ENCODE data around the gene SYPL2. TPM values are rescaled to one million over a fixed set of nuclear protein-coding genes. Genes with fewer than 3 reads are reported as not detected.

SYPL2 gene
- total RNA-seq, 8 experiments from 2014 or later = 0.11 to 2.2 (median 0.81) TPM

- H3K4me1 ChIP-seq (replicated peaks in 1 of 2) = peaks cover 8 to 9% of the 10 kb centered on the region in 2 donors
- ATAC-seq (replicated peaks in 6 of 8) = no peak
- no peak overlapping the region for H3K27ac ChIP-seq
- no peak overlapping the region for H3K4me3 ChIP-seq
- in situ Hi-C loops (cut with MboI; ENCODE audit: low pct_unique_long_range_greater_than_20kb in 2 of 9, low sequenced_read_pairs in 9 of 9, unreplicated experiment in 9 of 9) = no loop called here
- WGBS, 10 experiments = 20 to 100% (median 72%) methylated on average over 1 to 5 of the region's 5 CpGs; no CpG with 5 or more reads in 4 of the 10 experiments
Measured at GRCh38 chr1:109488201-109488600, 21.9 kb downstream of the SYPL2 start.

GRCh38 chr1:109488696-109489095 lies 22.4 kb downstream of the SYPL2 start:
- H3K4me3 ChIP-seq = no peak overlapping the region
- peaks cover 8 to 9% of the 10 kb centered on the region in 2 donors for H3K4me1 ChIP-seq (replicated peaks in 1 of 2)
- ATAC-seq (replicated peaks in 6 of 8) = no peak
- in situ Hi-C loops (cut with MboI; ENCODE audit: low pct_unique_long_range_greater_than_20kb in 2 of 9, low sequenced_read_pairs in 9 of 9, unreplicated experiment in 9 of 9) = no loop called here
- no peak overlapping the region for H3K27ac ChIP-seq
- WGBS, 10 experiments = 80 to 100% (median 91%) methylated on average over 1 to 11 of the region's 12 CpGs; no CpG with 5 or more reads in 5 of the 10 experiments

GRCh38 chr1:109490029-109490933 lies 23.9 kb downstream of the SYPL2 start:
- Histone ChIP-seq H3K27ac (no peak overlapping the region), H3K4me3 (no peak overlapping the region), H3K4me1 (replicated peaks in 1 of 2) (peaks cover 8 to 9% of the 10 kb centered on the region in 2 donors)
- in situ Hi-C loops (cut with MboI; ENCODE audit: low pct_unique_long_range_greater_than_20kb in 2 of 9, low sequenced_read_pairs in 9 of 9, unreplicated experiment in 9 of 9) = no loop called here
- peak in 5 of 8 experiments; percentile 16 to 38 (median 32) for ATAC-seq (replicated peaks in 6 of 8)
- WGBS, 10 experiments = 75 to 100% (median 100%) methylated on average over 1 to 8 of the region's 11 CpGs; no CpG with 5 or more reads in 5 of the 10 experiments

- Histone ChIP-seq H3K4me1 (replicated peaks in 1 of 2) (peaks cover 6 to 7% of the 10 kb centered on the region in 2 donors), H3K27ac (no peak overlapping the region), H3K4me3 (no peak overlapping the region)
- 40 to 100% (median 89%) methylated on average over 1 to 7 of the region's 11 CpGs; no CpG with 5 or more reads in 3 of the 10 experiments for WGBS, 10 experiments
- no peak for ATAC-seq (replicated peaks in 6 of 8)
- in situ Hi-C loops (cut with MboI; ENCODE audit: low pct_unique_long_range_greater_than_20kb in 2 of 9, low sequenced_read_pairs in 9 of 9, unreplicated experiment in 9 of 9) = no loop called here
Measured at GRCh38 chr1:109490934-109491302, 24.6 kb downstream of the SYPL2 start.

- WGBS, 10 experiments = 88 to 100% (median 97%) methylated on average over 2 to 8 of the region's 8 CpGs; no CpG with 5 or more reads in 4 of the 10 experiments
- Histone ChIP-seq H3K4me3 (no peak overlapping the region), H3K27ac (no peak overlapping the region), H3K4me1 (replicated peaks in 1 of 2) (peaks cover 6 to 7% of the 10 kb centered on the region in 2 donors)
- ATAC-seq (replicated peaks in 6 of 8) = no peak
- in situ Hi-C loops (cut with MboI; ENCODE audit: low pct_unique_long_range_greater_than_20kb in 2 of 9, low sequenced_read_pairs in 9 of 9, unreplicated experiment in 9 of 9) = no loop called here
Measured at GRCh38 chr1:109491372-109491771, 25.0 kb downstream of the SYPL2 start.

GRCh38 chr1:109492779-109493178 lies 26.4 kb downstream of the SYPL2 start:
- peaks cover 7 to 8% of the 10 kb centered on the region in 2 donors for H3K4me1 ChIP-seq (replicated peaks in 1 of 2)
- ATAC-seq (replicated peaks in 6 of 8) = no peak
- H3K27ac ChIP-seq = no peak overlapping the region
- WGBS, 10 experiments = 17 to 89% (median 57%) methylated on average over 1 to 4 of the region's 4 CpGs; no CpG with 5 or more reads in 4 of the 10 experiments
- no peak overlapping the region for H3K4me3 ChIP-seq
- in situ Hi-C loops (cut with MboI; ENCODE audit: low pct_unique_long_range_greater_than_20kb in 2 of 9, low sequenced_read_pairs in 9 of 9, unreplicated experiment in 9 of 9) = no loop called here

GRCh38 chr1:109493227-109493626 lies 26.9 kb downstream of the SYPL2 start:
- 47 to 83% (median 77%) methylated on average over 2 to 4 of the region's 4 CpGs; no CpG with 5 or more reads in 6 of the 10 experiments for WGBS, 10 experiments
- ATAC-seq (replicated peaks in 6 of 8) = peak in 1 of 8 experiments; percentile 9
- Histone ChIP-seq H3K4me1 (replicated peaks in 1 of 2) (peaks cover 11 to 13% of the 10 kb centered on the region in 2 donors), H3K4me3 (no peak overlapping the region), H3K27ac (no peak overlapping the region)
- in situ Hi-C loops (cut with MboI; ENCODE audit: low pct_unique_long_range_greater_than_20kb in 2 of 9, low sequenced_read_pairs in 9 of 9, unreplicated experiment in 9 of 9) = no loop called here

- Histone ChIP-seq H3K27ac (peak within 1 kb of the TSS; percentile 32 to 64), H3K4me3 (peak within 1 kb of the TSS; percentile 61 to 99 (median 86)), H3K4me1 (replicated peaks in 1 of 2) (peaks cover 11 to 17% of the 10 kb centered on the region in 2 donors)
- in situ Hi-C loops (cut with MboI; ENCODE audit: low pct_unique_long_range_greater_than_20kb in 2 of 9, low sequenced_read_pairs in 9 of 9, unreplicated experiment in 9 of 9) = no loop called here
- WGBS, 10 experiments = 0 to 1% (median 0%) methylated on average over 1 to 21 of the region's 44 CpGs; no CpG with 5 or more reads in 5 of the 10 experiments
- ATAC-seq (replicated peaks in 6 of 8) = peak; percentile 84 to 93 (median 90)
Measured at GRCh38 chr1:109493805-109494539, 27.6 kb downstream of the SYPL2 start, which contains the start of gene CYB561D1. TSS of gene CYB561D1 (plus strand) at chr1:109494094. CDS start at chr1:109494140, 46 bp downstream.

GRCh38 chr1:109495738-109496137 lies 29.4 kb downstream of the SYPL2 start:
- 80 to 100% (median 95%) methylated on average over 3 to 7 of the region's 7 CpGs; no CpG with 5 or more reads in 3 of the 10 experiments for WGBS, 10 experiments

GRCh38 chr1:109497449-109498160 lies 31.3 kb downstream of the SYPL2 start:
- in situ Hi-C loops (cut with MboI; ENCODE audit: low pct_unique_long_range_greater_than_20kb in 2 of 9, low sequenced_read_pairs in 9 of 9, unreplicated experiment in 9 of 9) = loop anchor here in 2 of 9 experiments (5.0 kb wide), 1 partner anchor 35 kb away; no protein-coding TSS in a partner anchor
- Histone ChIP-seq H3K4me1 (replicated peaks in 1 of 2) (peaks cover 11 to 27% of the 10 kb centered on the region in 2 donors), H3K27ac (no peak overlapping the region), H3K4me3 (no peak overlapping the region)
- no peak for ATAC-seq (replicated peaks in 6 of 8)
- 15 to 100% (median 58%) methylated on average over 1 to 8 of the region's 9 CpGs; no CpG with 5 or more reads in 3 of the 10 experiments for WGBS, 10 experiments

More at GRCh38 chr1:109495738-109496137, 29.4 kb downstream of the SYPL2 start:
- Histone ChIP-seq H3K27ac (no peak overlapping the region), H3K4me1 (replicated peaks in 1 of 2) (peaks cover 11 to 22% of the 10 kb centered on the region in 2 donors), H3K4me3 (no peak overlapping the region)
- in situ Hi-C loops (cut with MboI; ENCODE audit: low pct_unique_long_range_greater_than_20kb in 2 of 9, low sequenced_read_pairs in 9 of 9, unreplicated experiment in 9 of 9) = loop anchor here in 2 of 9 experiments (5.0 kb wide), 1 partner anchor 37 kb away; no protein-coding TSS in a partner anchor
- no peak for ATAC-seq (replicated peaks in 6 of 8)

- in situ Hi-C loops (cut with MboI; ENCODE audit: low pct_unique_long_range_greater_than_20kb in 2 of 9, low sequenced_read_pairs in 9 of 9, unreplicated experiment in 9 of 9) = loop anchor here in 2 of 9 experiments (5.0 kb wide), 1 partner anchor 34 kb away; no protein-coding TSS in a partner anchor
- H3K4me3 ChIP-seq = no peak overlapping the region
- H3K27ac ChIP-seq = no peak overlapping the region
- peaks cover 11 to 27% of the 10 kb centered on the region in 2 donors for H3K4me1 ChIP-seq (replicated peaks in 1 of 2)
- WGBS, 10 experiments = 0 to 88% (median 70%) methylated on average over 1 to 9 of the region's 12 CpGs; no CpG with 5 or more reads in 2 of the 10 experiments
- ATAC-seq (replicated peaks in 6 of 8) = peak in 4 of 8 experiments; percentile 7 to 12 (median 12)
Measured at GRCh38 chr1:109498161-109498801, 31.9 kb downstream of the SYPL2 start.

Data from motor neuron (in vitro differentiated cells).